HPDE6-E6E7 (cell line): ENCODE results near the gene AKT2.
A peak's percentile ranks its signal among the peaks of the same experiment; 100 is the strongest.

ENCODE experiments used
- DNase-seq: peaks from one replicate; pipeline ENCODE4 v3.0.0; 2011; ENCODE audit warnings: missing footprints; ENCODE audit errors: extremely low spot score

The AKT2 gene

GRCh38 chr19:40300668-40301067 lies 15.5 kb upstream of the AKT2 start:
- DNase-seq, result no peak

- DNase-seq, result no peak
Observed at GRCh38 chr19:40298026-40298425, 12.9 kb upstream of the AKT2 start.

GRCh38 chr19:40294560-40294959 lies 9.4 kb upstream of the AKT2 start:
- DNase-seq, result no peak

- DNase-seq, result no peak
Observed at GRCh38 chr19:40286971-40287421, 1.9 kb upstream of the AKT2 start.

GRCh38 chr19:40286235-40286970 lies 1.3 kb upstream of the AKT2 start:
- no peak for DNase-seq

GRCh38 chr19:40285353-40286234 lies 449 bp upstream of the AKT2 start:
- peak; percentile 99 for DNase-seq

- no peak for DNase-seq
Observed at GRCh38 chr19:40284251-40284500, 969 bp downstream of the AKT2 start.

- no peak for DNase-seq
Observed at GRCh38 chr19:40283414-40284250, 1.5 kb downstream of the AKT2 start.

- no peak for DNase-seq
Observed at GRCh38 chr19:40282920-40283319, 2.2 kb downstream of the AKT2 start.

GRCh38 chr19:40282209-40282580 lies 3.0 kb downstream of the AKT2 start:
- no peak for DNase-seq

- DNase-seq, result no peak
Observed at GRCh38 chr19:40281381-40282208, 3.5 kb downstream of the AKT2 start.

- DNase-seq, result no peak
Observed at GRCh38 chr19:40280608-40281221, 4.4 kb downstream of the AKT2 start.

GRCh38 chr19:40279761-40280607 lies 5.2 kb downstream of the AKT2 start:
- no peak for DNase-seq

GRCh38 chr19:40279120-40279551 lies 6.0 kb downstream of the AKT2 start:
- DNase-seq, result no peak

GRCh38 chr19:40278361-40279035 lies 6.6 kb downstream of the AKT2 start:
- no peak for DNase-seq

GRCh38 chr19:40277356-40278059 lies 7.6 kb downstream of the AKT2 start:
- DNase-seq, result no peak

GRCh38 chr19:40274585-40275544 lies 10.3 kb downstream of the AKT2 start:
- no peak for DNase-seq
